Stimulated activated CD4-positive, alpha-beta T cell treated with anti-CD3 and anti-CD28 coated beads, Interleukin-1b, Interleukin-23, amount 100 ng/mL, for 1 hour (primary cell): Measurements from ENCODE around the gene NFX1.
"Not testable (repeated sequence)": the region's sequence is repeated elsewhere in the genome, so short reads cannot be mapped to it uniquely, and the experiment has no call there.

Experiments
- DNase-seq, 2 donors: peaks; one replicate each; pipeline ENCODE4 v3.0.0-alpha.2; 2020; ENCODE audit warnings: low read depth in 2 of 2

Gene NFX1

DNA sequence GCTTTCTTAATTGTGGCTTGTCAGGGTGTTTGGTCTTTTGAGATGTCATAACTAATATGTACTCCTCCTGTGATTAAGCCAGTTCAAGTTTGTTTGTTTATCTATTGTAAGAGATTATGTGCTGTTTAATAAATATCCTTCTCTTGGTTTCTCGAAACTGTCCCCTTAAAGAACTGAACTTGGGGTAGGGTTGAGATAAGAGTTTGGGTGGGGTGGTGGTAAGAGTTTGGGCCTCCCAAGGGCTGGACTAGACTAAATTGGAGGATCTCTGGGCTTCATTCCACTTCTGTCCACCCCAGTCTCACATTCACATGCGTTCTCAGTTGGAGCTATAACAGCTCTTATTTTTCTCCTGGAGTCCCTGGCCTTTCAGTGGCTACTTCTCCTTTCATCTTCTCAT, 73.8 kb downstream of the NFX1 start:
- no peak for DNase-seq

DNA sequence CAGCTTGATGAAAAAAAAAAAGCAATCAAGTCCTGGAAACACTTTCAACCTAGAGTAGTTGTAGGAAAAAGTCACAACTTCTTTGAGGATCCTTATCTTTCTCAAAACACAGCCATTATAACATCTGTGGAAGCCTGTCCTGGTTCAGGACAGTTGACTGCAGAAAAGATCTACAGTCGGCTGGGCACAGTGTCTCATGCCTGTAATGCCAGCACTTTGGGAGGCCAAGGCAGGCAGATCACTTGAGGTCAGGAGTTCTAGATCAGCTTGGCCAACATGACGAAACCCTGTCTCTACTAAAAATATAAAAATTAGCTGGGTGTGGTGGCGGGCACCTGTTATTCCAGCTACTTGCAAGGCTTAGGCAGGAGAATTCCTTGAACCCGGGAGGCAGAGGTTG, 74.5 kb downstream of the NFX1 start:
- DNase-seq: not testable (repeated sequence)

GRCh38 chr9:33366979-33367480, 76.7 kb downstream of the NFX1 start:
- DNase-seq: no peak

DNA sequence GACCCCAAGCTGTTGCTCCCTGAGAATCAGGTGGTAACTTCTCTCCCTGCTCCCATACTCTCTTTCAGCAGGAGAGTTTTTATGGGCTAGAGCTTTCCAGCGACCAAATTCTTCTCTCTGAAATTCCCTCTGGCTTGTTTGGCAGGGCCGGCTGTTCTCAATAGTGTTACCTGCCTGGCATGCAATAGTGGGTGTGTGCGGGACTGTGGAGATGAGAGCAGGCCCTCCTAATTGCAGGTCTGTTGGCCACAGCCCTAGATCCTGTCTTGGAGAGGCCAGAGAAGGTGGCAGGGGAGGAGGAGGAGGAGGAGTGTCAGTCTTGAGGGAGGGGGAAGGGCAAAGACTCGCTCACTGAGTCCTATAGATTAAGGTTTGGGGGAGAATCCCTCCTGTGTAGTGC, 82.6 kb downstream of the NFX1 start:
- DNase-seq: no peak

GRCh38 chr9:33374190-33374589, 83.9 kb downstream of the NFX1 start:
- no peak for DNase-seq

GRCh38 chr9:33374634-33375237, 84.4 kb downstream of the NFX1 start:
- DNase-seq: peak; percentile 33 to 40

GRCh38 chr9:33375238-33375840, 85.0 kb downstream of the NFX1 start:
- DNase-seq: no peak

GRCh38 chr9:33375841-33376321, 85.6 kb downstream of the NFX1 start:
- DNase-seq: no peak

GRCh38 chr9:33377089-33377715, 86.9 kb downstream of the NFX1 start:
- no peak for DNase-seq

- no peak for DNase-seq
Observed at GRCh38 chr9:33378121-33378795, 87.9 kb downstream of the NFX1 start.

- no peak for DNase-seq
Observed at GRCh38 chr9:33379666-33380389, 89.5 kb downstream of the NFX1 start.

- no peak for DNase-seq
Observed at GRCh38 chr9:33380390-33381094, 90.2 kb downstream of the NFX1 start.

GRCh38 chr9:33381231-33381791, 91.0 kb downstream of the NFX1 start:
- no peak for DNase-seq

DNA sequence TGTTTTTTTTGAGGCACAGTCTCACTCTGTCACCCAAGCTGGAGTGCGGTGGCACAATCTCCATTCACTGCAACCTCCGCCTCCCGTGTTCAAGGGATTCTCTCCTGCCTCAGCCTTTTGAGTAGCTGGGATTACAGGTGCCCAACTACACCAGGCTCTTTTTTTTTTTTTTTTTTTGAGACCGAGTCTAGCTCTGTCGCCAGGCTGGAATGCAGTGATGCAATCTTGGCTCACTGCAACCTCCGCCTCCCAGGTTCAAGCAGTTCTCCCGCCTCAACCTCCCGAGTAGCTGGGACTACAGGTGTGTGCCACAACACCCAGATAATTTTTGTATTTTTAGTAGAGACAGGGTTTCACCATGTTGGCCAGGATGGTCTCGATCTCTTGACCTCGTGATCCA, 92.1 kb downstream of the NFX1 start:
- DNase-seq: not testable (repeated sequence)

- DNase-seq: not testable (repeated sequence)
Observed at GRCh38 chr9:33383396-33383795, 93.1 kb downstream of the NFX1 start.

DNA sequence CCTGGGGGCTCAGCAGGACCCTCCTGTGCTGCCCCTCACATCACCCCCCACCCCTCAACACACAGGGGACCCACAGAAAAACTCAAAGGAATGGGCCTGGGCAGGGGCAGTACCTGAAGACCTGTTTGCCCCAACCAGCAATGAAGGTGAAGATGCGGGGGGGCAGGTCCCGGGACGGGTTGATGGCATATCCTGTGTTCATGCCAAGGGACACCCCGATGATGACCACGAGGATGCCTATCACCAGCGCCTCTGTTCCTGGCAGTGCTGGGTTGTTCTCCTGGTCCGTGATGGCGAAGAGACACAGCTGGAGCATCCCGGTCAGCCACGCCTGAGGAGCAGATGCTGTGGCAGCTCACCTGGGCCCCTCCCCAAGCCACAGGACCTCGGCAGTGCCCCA, 95.2 kb downstream of the NFX1 start:
- DNase-seq: not testable (repeated sequence)

DNA sequence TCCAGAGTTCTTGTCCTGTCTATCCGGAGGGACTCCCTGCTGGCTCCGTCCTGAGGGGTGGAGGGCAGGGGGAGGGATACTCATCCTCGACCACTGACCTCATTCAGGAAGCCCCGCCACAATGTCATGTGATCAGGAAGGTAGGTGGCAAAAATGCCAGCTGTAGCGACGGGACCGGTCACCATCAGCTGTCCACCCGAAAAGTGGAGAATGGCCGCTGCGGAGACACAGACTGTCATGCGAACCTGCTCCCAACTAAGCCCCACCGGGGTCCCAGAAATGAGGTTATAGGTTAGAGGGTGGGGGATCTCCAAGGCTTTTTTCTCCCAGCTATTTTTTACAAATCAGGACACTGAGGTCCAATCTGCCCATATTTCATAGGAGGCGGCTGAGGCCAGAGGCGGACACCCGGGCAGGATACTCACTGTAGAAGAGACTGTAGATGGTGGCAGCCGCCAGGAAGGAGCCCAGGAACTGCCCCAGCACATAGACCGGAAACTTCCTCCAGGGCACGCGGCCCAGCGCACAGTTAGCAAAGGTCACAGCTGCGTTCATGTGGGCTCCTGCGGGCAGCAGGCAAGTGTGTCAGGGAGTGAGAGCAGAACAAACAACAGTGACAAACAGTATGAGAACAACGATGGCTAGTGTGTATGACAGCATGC, 95.8 kb downstream of the NFX1 start:
- not testable (repeated sequence) for DNase-seq

GRCh38 chr9:33386641-33386996, 96.3 kb downstream of the NFX1 start:
- DNase-seq: not testable (repeated sequence)

- DNase-seq: not testable (repeated sequence)
Observed at GRCh38 chr9:33386998-33387397, 96.7 kb downstream of the NFX1 start.
